NCI-H2029 treated with DMSO at 0.1 percent for 48 hours (cell line): ENCODE results near the gene COPS8.

Source experiments
- DNase-seq: peaks from one replicate; lab custom pipeline; 2025; lab: John Stamatoyannopoulos, UW

COPS8 gene

DNA sequence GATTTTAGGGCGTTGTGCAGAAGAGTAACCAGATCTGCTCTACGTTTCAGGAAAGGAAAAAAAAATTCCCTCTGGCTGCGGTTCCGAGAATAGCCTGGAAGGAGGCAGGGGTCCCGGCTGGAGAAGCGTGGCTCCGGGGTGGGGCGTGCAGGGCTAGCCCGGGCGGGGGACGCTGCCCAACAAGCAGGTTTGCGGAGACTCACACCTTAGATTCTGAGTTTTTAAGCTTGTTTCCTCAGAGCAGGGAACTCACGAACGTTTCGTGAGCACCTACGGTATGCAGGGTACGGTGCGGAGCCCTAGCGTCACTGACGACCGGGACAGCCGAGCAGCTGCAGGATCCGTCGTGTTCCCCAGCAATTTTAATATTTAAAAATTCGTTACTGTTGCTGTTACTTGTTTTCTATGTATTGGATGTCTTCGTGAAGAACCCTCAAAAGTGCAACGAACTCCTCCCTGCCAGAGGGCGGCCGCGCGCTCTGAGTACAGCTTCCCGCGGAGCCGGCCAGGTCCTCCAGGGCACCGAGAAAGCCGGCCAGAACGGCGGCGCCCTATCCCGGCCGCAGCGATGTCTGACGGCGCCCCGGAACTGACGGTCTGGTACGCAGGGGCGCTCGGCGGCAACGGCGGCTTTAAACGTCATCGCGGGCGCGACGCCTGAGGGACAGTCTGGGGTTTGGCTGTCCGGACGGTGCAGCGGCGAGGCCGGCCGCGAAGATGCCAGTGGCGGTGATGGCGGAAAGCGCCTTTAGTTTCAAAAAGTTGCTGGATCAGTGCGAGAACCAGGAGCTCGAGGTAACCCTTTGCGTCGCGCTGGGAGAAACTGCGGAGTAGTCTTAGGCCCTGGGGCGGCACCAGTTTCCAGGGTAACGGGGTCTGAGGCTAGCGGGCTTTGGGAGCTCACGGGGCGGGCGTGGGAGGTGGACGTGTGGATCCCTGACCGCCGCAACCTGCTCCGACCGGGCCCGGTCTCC is at the start of gene COPS8:
TSS of gene COPS8 (plus strand) at position 642 of the 974 bp plus-strand sequence. CDS start at position 718, 76 bp downstream.
- peak; percentile 68 for DNase-seq

DNA sequence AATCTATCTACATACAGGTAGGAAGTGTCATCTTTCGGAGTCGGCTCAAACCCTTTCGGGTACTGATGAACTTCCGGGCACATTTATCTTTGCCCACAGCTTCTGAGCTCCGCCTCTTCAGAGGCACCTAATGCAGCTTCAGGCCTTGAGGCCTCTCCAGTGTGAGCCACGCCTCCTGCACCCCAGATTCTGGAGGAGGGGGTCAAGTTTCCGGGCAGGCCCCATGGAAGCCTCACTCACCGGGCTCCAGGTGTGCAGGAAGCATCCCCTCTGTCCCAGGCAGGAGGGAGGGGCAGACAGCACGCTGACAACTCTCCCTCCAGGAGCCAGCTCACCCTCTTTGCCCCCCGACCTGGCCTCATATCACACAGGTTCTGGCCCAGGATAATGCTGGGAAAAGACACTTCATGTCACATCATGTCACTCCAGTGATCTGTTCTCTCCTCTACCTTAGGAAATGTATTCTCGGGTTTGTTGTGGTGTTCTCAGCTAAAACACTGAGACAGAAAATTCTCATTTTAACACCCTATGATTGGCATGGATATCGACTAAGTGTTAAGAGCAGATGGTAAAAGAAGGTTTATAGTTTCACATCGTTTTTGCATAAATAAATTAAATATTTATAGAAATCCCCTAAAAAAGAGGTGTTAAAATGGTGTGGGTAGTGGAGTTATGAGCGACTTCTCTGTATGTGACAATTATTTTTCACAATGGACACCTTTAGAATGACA is 46.2 kb upstream of the COPS8 start:
- DNase-seq, result no peak

DNA sequence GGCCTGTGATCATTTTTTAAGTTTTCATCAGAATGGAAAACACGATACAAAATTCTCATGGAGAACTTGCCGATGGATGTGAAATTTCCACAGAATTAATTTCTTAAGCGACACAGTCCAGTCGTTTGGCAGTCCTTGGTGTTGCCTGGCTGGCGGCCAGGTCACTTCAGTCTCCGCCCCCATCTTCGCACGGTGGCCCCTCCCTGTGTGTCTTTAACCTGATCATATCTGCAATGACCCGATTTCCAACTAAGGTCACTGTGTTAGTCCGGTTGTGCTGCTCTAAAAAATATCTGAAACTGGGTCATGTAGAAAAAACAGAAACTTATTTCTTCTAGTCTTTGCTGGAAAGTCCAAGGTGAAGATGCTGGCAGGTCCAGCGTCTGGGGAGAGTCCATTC is 44.5 kb upstream of the COPS8 start:
- DNase-seq, result no peak

DNA sequence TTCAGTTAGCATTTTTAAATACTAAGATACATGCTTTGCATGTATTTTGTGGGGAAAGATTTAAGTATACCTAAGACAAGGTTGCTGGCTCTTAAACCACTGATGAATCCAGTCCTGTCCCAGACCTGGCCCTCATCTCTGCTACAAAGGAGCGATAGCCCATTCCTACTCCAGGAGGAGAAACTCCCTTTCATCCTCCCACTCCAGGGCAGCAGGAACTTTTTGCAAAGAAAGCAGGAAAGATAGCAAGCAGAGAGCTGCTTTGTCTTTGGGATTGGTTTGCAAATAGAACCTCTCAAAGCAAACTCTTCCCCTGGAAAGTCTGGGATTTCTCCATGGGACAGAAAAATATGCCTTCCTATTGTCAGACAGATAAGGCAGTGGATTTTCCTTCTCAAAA is 43.6 kb upstream of the COPS8 start:
- no peak for DNase-seq

DNA sequence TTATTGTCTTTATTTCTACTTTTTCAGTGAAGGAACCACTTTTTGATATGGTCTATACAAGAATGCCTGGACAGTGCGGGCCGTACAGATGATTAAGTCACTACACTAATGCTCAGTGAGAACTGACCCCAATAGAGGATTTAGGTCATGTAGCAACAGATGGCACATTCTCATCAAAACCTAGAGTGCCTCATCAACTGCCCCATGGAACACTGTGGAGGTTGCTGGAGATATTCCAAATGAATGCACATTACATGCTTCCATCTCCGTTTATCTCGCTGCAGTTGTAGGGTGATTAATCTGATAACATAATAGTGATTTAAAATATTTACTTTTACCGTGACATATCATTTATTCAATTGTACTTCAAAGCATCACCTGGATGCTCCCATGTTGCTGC is 41.8 kb upstream of the COPS8 start:
- DNase-seq, result peak; percentile 35

DNA sequence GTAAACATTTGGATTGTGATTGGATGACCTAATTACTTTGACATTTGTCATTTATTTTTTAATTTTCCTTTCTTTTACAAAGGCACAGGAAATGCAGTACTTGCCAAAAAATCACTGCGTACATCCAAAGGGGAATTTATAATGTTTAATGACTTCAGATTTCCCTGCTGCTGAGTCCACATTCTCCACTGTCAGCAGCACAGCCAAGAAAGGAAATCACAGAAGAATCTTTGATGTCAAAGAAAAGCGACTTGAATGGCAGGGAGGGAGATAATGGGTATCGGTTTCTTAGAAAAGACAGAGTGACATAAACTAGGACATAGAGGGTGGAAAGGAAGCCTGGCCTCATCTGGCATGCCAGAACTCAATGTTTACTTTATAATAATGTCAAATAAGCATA is 41.4 kb upstream of the COPS8 start:
- DNase-seq, result no peak

DNA sequence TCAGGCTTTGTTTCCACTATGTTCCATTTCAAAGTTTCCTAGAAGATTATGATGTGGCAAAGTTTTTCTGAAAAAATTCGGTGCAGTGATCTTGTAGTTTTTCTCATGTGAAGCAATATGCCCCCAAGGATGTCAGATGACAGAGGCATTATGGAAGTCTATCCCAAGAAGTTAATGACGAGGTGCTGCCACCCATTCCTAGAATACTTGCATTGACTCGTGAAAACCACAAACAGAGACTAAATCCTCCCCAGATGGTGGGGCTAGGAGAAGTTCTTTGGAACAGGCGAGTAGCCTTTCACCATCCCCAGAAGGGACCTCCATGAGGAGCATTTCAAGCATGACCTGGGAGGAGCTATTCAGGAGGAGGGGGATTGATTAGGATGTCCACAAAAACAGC is 40.2 kb upstream of the COPS8 start:
- DNase-seq, result no peak

DNA sequence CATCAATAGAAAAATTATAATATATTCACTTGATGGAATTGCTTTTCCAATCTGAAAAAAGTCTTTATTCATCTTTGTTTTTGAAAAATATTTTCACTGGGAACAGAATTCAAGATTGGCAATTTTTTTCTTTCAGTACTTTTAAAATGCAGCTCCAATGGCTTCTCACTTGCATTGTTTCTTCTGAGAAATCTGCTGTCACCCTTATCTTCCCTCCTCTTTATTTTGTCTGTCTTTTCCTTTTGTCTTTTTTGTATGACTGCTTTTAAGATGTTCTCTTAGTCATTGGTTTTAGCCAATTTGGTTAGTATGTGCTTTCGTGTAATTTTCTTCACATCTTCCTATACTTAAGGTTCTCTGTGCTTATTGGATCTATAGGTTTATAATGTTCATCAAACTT is 37.1 kb upstream of the COPS8 start:
- no peak for DNase-seq

DNA sequence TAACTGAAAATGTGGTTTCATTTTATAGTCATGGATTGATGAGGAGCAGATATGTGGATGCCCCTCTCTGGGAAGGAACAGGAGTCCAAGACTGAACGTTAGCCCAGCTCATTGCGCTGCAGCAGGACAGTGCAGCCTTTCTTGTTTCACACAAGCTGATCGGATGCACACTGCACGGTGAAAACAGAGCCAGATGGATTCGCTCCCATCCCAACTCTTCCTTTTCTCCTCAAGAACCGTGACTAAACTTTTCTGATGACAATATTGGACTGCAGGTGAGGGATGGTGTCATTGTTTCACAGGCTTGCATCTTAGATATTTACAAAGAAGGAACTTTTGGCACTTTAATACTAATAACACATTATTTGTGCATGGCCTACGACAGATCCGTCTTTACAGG is 33.8 kb upstream of the COPS8 start:
- no peak for DNase-seq

DNA sequence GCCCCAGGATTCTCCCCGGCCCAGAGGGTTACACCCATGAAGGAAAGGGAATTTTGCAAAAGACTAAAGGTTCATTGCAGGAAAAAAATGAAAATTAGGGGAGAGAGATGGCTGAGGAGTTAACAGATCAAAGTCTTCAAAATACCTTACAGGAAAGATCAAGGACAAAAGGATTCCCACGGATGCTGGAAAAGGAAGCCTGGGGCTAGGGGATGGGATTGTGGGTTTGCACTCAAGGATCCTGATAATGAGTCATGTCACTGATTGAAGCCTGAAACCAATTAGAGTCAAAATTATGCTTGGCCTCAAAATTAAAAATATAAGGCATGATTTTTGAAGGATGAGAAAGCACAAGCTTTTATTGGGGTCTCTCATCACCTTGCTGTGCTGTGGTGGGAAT is 32.6 kb upstream of the COPS8 start:
- DNase-seq, result no peak

DNA sequence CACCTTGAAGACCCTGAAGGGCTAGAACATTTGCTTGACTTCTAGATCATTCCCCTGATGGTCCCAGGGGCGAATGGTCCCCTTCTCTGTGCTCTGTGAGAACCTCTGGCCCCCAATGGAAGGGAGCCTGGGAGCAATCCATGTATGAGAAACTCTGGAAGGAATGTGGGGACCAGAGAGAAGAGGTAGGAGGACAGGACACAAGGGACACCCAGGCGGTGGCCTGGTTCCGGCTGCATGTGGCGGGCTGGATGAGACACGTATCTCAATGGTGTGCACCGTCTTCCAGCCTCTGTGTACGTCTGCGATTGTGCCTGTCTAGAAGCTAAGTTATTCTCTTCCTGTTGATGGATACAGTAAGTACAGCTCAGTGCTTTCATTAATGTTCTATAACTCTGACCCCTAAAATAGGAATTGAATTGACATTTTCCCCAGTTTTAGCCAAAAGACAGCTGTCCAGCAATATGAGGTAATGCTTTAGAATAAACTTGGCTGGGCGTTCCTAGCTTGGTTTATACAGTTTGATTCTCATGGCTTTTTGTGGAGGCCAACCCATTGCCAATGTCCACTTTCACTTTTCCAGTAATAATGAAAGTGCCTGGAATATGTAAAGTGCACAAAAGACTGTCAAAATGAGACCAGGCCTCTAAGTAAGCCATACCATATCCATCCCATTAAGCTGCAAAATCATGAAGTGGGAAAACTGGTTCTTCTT is 30.1 kb upstream of the COPS8 start:
- no peak for DNase-seq

DNA sequence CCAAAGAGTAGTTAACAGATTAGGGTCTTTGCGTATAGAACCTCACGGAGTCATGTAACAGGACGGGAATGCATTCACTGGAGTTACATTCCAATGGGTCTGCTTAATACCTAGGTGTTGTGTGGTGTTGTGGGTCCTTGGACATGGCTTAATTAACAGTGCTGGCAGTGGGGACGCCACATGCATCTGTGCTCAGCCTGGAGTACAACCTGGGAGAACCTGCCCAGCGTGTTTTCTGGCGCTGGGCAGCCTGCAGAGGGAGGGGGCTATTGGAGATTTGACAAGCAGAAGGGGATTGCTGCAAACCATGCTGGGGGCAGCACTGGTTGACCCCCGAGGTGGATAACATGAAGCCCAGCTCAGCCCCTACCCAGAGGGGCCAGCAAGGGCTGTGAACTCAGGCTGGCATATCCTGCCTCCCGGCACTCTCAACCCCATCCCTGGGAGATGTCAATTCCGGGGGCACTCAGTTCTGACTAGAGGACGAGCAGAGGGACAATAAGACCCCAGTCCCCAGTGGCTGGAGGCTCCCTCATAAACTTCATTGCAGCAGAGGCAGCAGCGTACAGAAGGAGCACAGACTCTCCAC is 29.3 kb upstream of the COPS8 start:
- no peak for DNase-seq

DNA sequence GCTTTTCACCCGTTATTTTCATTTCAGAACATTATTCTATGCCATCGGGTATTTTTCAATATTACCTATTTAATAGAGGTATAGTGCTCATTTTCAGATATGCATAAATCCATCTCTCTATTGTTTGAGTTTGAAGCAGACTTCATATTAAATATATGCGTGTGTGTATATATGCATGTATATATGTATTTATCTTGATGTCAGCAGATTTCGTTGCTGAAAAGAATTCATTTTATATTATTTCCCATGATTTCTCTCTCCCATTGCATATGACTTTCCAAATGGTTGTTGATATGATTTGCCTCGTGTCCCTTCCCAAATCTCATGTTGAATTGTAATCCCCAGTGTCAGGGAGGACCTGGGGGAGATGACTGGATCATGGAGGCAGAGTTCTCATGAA is 28.6 kb upstream of the COPS8 start:
- no peak for DNase-seq

DNA sequence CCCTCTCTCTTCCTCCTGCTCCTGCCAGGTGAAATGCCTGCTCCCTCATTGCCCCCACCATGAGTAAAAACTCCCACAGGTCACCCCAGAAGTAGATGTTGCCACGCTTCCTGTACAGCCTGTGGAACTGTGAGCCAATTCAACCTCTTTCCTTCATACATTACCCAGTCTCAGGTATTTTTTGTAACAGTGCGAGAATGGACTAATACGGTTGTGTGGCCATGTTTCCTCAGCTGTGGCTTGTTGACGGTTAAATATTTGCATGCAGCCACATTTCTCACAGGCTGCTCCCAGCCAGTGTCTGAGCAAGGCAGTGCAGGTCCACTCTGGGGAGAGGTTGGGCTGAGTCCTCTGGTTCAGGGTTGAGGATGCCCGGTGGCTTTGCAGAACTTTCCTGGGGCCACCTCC is 27.8 kb upstream of the COPS8 start:
- no peak for DNase-seq

DNA sequence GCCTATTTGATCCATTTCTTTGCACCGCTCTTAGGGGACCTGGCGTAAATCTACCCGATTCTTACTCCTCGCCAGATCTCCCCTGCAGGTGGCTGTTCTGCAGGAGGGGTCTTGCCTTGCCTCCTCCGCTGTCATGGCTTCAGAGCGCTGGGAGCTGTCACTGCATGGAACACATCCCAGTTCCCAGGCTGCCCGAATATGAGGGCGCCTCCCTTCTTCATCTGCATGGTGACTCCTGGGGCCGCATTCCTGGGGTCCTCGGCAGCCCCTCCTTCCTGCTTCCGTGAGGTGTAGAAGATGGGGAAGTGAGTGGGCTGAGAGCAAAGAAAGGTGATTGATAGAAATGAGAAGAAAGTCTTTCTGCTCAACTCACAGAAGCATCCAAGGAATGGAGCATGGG is 27.3 kb upstream of the COPS8 start:
- no peak for DNase-seq

DNA sequence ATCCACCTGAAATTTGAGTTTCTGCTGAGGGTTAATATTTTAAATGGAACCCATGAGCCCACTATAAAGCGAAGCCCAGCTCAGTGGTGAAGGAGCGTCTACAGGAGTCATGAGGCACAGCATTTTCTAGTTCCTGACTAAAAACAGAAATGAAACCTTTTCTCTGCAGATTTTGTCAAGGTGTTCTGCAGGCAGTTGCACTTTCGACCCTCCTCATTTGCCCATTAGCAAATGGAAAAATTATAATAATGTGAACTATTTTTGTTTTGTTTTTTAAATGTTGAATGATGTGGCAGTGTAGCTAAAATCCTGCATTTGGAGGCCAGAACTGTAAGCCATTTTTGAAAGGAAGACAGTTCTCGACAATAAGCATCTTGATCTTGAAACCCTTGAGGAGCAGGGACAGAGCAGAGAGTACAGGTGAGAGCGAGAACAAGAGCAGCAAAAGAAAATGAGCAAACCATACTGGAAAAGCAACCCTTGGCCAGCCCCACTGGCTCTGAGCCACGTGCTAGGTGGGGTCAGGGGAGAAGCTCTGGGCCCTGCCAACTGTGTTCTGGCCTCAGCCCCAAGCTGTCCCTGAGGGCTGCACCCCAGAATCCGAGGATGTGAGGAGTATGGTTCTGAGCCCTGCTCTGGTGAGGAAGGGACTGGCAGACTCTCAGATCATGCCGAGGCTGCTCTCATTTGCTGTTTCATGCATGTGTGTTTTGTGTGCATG is 26.4 kb upstream of the COPS8 start:
- no peak for DNase-seq

DNA sequence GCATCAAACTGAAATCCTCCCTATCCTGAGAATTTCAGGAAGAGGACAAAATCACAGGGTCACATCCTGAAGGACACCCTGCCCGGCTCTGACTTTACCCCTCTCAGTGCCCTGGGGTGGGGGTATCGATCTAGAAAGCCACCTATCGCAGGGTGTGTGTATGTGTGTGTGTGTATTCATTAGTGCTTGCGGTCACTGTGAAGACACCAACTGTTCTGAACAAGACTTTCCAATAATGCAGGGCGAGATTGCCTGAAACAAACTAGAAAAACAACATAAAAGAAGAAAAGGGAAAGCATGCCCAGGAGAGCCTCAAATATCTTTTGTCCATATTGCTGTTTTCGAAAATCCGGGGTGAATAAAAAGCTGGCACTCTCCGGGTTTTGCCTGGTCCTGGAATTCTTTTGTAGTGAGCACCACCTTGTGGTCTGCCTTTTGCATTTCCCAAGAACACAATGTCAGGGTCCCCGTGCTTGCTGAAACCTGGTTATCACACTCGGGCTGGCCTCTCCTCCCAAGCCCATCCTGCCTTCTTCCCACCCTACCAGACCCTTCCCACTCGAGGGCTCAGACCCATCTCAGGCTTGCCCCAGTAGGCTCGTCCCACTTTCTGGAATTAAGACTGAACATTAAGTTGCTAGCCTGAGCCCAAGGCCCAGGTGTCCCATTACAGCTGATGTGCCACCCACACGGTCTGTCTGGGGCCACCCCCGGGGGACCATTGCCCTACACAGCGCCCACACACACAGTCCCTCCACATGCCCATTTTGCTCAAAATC is 25.0 kb upstream of the COPS8 start:
- DNase-seq, result peak; percentile 70

DNA sequence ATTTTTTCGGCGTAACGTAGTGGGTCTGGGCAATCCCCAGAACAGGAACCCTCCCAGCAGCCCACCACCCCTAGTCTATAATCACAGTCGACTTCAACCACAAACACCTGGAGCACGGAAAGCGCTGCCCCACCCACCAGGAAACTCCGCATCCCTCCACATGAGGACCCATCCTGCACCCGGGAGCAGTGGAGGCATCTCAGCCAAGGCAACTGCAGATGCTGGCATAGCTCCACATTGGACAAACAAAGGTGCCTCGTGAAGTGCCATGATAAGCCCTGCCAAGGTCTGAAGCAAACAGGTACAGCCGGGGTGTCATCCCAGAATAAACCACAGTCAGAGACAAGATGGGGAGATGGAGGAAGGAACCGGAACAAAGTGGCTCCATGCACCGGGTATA is 24.3 kb upstream of the COPS8 start:
- peak; percentile 46 for DNase-seq

DNA sequence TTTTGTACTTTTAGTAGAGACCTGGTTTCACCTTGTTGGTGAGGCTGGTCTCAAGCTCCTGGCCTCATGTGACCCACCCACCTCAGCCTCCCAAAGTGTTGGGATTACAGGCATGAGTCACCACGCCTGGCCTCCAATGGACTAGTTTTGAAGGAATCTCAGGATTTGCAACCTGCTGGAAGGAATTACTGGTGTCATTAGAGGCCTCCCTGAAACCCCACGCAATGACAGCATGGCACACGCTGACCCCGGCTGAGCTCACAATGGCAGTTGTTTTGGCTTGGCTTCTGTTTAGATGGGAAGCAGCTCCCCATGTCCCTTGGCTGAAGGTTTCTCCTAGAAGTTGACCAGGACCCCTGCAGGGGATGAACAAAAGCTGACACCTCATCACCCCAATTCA is 23.1 kb upstream of the COPS8 start:
- DNase-seq, result no peak

DNA sequence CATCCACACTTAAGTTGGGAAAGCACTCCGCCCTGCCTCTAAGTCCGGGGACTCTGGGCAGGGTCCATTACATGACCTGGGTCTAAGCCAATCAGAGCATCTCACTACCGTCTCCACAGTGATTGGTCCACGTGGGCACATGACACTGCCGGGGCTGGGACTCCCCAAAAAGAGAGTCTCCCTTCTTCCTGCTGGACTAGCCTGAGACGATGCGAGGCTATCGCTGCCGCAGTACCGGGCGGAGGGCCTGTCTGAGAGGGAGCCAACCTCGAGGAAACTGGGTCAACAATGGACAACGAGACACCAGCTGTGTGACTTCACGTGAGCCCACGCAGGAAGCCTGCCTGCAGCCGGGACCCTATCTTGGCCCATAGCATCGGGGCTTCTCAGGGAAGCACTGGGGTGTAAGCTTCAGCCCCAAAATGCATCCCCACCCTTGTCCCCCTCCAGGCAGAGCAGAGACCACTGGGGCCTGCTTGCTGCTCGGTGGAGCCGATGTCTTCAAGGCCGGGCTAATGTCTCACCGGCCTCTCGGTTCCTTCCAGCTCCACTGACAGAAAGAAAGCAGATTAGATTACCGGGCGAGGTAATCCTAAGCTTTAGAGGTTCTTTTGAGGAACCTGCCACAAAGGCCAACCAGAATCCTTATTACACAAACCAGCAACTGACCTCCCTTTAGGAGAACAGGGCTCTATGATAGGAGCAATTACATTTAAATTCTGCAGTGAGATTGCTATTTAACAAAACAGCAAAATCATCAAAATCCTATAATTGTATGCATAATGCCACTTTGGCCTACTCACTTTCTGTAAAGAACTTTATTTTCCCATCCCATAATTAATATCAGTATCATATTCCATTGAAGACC is 21.3 kb upstream of the COPS8 start:
- DNase-seq, result no peak
